Endothelial cell of coronary artery (primary cell): ENCODE results near the gene IER2. TPM values are rescaled to one million over a fixed set of nuclear protein-coding genes. Genes with fewer than 3 reads are reported as not detected.

Source experiments
- total RNA-seq: library from RNA; depleted of rRNA; stranded (reverse); fragments of >200 nt; gene quantifications from 2 replicates; pipeline ENCODE4 v1.2.3, GENCODE V29; 2014

Gene IER2, protein sequence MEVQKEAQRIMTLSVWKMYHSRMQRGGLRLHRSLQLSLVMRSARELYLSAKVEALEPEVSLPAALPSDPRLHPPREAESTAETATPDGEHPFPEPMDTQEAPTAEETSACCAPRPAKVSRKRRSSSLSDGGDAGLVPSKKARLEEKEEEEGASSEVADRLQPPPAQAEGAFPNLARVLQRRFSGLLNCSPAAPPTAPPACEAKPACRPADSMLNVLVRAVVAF
- 21.3 and 21.8 TPM in 2 replicates for total RNA-seq

DNA sequence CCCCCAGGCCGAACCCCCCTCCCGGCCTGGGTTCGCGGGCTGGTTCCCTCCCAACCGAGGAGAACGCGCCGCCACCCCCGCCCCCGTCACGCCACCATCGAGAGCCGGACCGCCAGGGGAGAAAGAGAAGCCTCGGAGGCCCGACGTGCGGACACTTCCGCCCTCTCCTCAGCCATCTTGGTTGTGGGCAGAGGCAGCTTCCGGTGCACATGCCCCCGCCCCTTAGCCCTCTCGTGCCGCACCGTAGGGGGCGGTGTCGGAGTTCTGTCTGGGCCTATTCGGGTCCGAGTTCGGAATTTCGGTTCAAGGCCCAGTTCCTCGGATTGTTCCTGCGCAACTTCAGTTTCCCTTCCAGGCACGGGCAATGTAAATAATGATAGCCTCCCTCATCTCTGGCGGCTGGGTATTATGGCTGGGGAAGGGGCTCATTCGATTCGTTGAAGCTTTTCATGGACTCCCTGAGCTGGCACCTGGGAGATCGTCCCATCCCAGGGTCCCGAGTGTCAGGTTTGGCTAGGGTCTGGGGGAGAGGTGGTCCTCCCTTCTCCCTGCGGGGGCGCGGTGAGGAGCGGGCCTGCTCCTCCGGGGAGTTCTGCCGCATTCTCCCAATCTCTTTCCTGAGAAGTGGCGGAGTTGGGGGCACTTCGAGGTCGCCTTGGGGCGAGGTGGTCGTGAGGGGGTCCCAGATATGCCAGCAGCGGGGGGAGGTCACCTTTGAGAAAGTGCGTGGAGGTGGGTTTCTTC lies at the start of gene IER2, which contains the start of gene STX10:
IER2 (plus strand) TSS at position 225 of the 744 bp plus-strand sequence. CDS start 2,776 bp downstream, outside the sequence.
STX10 (minus strand) TSS at position 189 of the 744 bp plus-strand sequence. CDS start 202 bp downstream, outside the sequence.

DNA sequence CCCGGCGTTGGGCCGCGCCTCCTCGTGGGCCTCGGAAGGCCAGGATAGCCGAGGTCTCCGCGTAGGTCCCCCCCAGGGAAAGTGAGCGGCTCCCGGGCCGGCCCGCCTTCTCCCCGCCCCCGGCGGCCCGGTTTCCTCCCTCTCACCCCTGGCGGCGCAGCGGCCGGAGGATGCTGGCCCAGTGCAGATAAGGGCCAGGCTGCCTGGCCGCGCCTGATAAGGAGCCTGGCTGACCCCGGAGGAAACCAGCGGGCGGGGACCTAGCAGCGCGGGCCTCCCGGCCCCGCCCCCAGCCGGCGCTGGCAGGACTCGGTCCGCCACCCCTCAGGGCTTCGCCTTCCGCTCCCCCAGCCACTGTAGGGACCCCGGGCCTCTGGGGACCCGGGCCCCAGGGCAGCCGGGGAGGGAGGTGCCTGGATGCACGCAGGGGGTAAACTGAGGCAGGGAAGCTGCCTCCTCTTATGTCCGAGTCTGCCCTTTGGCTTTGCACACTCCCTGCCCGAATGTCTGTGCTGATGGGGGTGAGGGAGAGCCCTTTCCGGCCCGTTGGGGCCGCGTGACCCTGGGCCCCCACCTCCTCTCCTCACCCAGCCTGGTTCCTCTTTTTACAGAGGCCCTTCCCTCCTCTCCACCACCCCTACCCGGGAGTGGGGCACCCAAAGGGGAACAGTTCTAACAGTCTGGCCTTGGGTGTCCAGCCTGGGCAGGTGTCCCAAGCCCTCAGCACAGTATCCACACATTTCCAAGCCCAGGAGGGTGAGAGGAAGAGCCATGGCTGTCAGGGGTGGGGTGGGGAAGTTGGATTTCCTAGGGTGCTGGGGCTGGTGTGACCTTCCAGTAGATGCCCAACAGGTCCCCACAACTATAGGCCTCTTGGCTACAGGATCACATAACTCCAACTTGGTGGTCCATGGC lies 47.3 kb upstream of the IER2 start, which contains the start of gene LYL1:
LYL1 (minus strand) TSS at position 193 of the 915 bp plus-strand sequence. CDS start 1,687 bp downstream, outside the sequence.

DNA sequence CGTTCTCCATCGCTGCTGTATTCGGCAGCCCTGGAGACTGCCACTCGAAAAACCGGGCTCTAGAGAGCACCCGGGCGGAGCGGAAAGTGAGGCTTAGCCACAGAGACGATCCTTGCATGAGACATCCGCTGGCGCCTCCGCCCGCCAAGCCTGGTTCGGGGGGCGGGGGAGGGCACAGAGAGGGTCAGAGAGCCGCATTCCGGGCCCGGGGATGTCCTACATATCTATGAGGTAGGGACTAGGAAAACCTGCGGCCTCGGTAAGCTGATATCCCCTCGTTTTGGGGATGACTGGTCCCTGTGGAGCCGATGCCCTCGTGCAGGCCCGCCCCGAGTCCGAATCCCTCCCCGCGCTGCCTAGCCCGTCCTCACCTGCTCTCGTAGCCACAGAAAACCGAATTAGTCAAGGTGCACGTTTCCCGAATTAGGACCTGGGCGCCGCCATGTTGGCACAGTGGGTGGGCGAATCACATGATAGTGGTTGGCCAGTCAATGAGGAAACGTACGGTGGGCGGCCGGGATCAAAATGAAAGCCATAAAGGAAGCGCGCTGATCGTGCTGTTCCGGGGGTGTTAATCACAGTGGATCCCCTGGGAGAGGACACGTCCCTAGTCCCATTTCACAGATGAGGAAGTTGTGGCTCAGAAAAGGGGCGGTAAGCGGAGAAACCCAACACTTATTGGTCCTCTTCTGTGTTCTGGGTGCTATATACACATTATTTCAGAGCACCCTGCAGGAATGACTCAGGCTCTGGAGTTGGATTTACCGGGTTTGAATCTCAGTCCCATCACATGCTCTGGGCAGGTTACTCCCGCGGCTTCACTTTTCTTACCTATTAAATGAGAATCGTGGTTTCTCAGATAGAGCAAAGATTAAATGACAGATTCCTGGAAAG lies 33.7 kb upstream of the IER2 start, which contains the start of gene TRMT1:
TRMT1 (minus strand) TSS at position 459 of the 894 bp plus-strand sequence; CDS start at position 118, 341 bp downstream.

DNA sequence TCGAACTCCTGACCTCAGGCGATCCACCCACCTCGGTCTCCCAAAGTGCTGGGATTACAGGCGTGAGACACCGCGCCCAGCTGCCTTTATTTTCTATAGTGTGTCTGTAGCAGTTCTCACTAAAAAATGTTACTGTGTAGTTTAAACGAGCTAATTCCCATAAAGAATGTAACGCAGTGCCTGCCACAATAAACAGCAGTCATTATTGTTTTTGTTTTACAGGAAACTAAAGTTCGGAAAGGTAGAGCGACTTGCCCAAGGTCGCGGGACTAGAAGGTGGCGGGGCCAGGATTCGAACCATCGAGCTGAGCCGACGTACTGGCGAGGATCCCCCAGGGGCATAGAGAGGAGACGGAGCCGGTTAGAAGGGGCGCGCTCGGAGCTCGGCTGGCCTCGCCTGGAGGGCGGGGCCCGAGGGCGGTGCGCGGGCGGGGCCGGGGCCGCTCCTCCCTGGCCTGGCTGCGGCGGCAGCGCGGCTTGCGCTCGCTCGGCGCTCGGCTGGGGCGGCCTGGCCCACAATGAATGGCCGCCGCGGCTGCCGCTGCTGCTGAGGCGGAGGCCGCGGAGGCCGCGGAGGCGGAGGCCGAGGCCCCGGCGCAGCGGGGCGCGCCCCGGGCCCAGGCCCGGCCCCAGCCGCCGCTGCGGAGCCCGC lies 32.3 kb upstream of the IER2 start, which contains the start of gene NACC1:
NACC1 (plus strand) TSS at position 493 of the 652 bp plus-strand sequence. CDS start 16,944 bp downstream, outside the sequence.

Other genes with a start within 250 kb of the IER2 start
- 0.09 TPM in 1 of 2 replicates, not detected in the other for gene SYCE2, start 231.1 kb upstream of the IER2 start, total RNA-seq
- 54.9 and 57.3 TPM in 2 replicates for gene FARSA, start 216.7 kb upstream of the IER2 start, total RNA-seq
- gene CALR, start 211.8 kb upstream of the IER2 start, total RNA-seq: 1,479 and 1,611 TPM in 2 replicates
- gene RAD23A, start 204.5 kb upstream of the IER2 start, total RNA-seq: 59.1 and 98.8 TPM in 2 replicates
- gene GADD45GIP1, start 193.2 kb upstream of the IER2 start, total RNA-seq: 31.3 and 32.6 TPM in 2 replicates
- 0.09 TPM in 1 of 2 replicates, not detected in the other for gene DAND5, start 180.8 kb upstream of the IER2 start, total RNA-seq
- gene NFIX, start 154.9 kb upstream of the IER2 start, total RNA-seq: 8.1 and 21.8 TPM in 2 replicates
- gene LYL1, start 47.6 kb upstream of the IER2 start, total RNA-seq: 48.0 and 58.7 TPM in 2 replicates
- gene TRMT1, start 33.7 kb upstream of the IER2 start, total RNA-seq: 33.3 and 38.7 TPM in 2 replicates
- gene NACC1, start 32.1 kb upstream of the IER2 start, total RNA-seq: 53.1 and 55.5 TPM in 2 replicates
- 69.3 and 76.5 TPM in 2 replicates for gene STX10, start within 50 bp of the IER2 start, total RNA-seq